ENCODE measurements around the gene ARHGEF16.

The ARHGEF16 gene

GRCh38 chr1:3481046-3481445 lies 26.6 kb downstream of the ARHGEF16 start:
- no peak for DNase-seq (ENCODE audit: low spot score)
- ChIA-PET CTCF (interaction anchor here (1.0 to 6.9 kb wide), 3 partner anchors 9 to 28 kb away, joined by 10 to 78 read pairs (median 16); no protein-coding TSS in a partner anchor), POLR2A (ENCODE audit: low non-redundant PET) (no interaction called here)

GRCh38 chr1:3481836-3482375 lies 27.4 kb downstream of the ARHGEF16 start:
- TF ChIP-seq CTCF (conservative IDR thresholded peaks at IDR 0.05; ENCODE audit: low read depth) = no peak
- peak overlapping the region; percentile 95 for H3K27ac ChIP-seq
- CTCF ChIA-PET = interaction anchor here (0.5 to 6.9 kb wide), 9 partner anchors 9 to 137 kb away, joined by 3 to 78 read pairs (median 4); no protein-coding TSS in a partner anchor
- DNase-seq (ENCODE audit: low spot score) = peak; percentile 65
- POLR2A ChIA-PET (ENCODE audit: low non-redundant PET) = interaction anchor here (1.0 kb wide), 1 partner anchor 10 kb away, joined by 5 read pairs; no protein-coding TSS in a partner anchor

More at GRCh38 chr1:3481046-3481445, 26.6 kb downstream of the ARHGEF16 start:
- no peak for TF ChIP-seq CTCF (conservative IDR thresholded peaks at IDR 0.05; ENCODE audit: low read depth)
- H3K27ac ChIP-seq = peak overlapping the region; percentile 95

- DNase-seq (ENCODE audit: low spot score) = peak; percentile 85
- CTCF ChIA-PET = interaction anchor here (0.5 to 6.9 kb wide), 10 partner anchors 8 to 137 kb away, joined by 3 to 78 read pairs (median 4); no protein-coding TSS in a partner anchor
- POLR2A ChIA-PET (ENCODE audit: low non-redundant PET) = interaction anchor here (1.0 kb wide), 1 partner anchor 11 kb away, joined by 5 read pairs; no protein-coding TSS in a partner anchor
Measured at GRCh38 chr1:3482378-3482849, 27.9 kb downstream of the ARHGEF16 start.

GRCh38 chr1:3483380-3483779 lies 28.9 kb downstream of the ARHGEF16 start:
- DNase-seq (ENCODE audit: low spot score) = no peak
- CTCF ChIA-PET = interaction anchor here (0.6 to 6.9 kb wide), 6 partner anchors 12 to 136 kb away, joined by 3 to 78 read pairs (median 4); no protein-coding TSS in a partner anchor
- POLR2A ChIA-PET (ENCODE audit: low non-redundant PET) = no interaction called here
- TF ChIP-seq CTCF (conservative IDR thresholded peaks at IDR 0.05; ENCODE audit: low read depth) = no peak
- peak overlapping the region; percentile 95 for H3K27ac ChIP-seq

More at GRCh38 chr1:3482378-3482849, 27.9 kb downstream of the ARHGEF16 start:
- H3K27ac ChIP-seq = peak overlapping the region; percentile 95
- peak; percentile 61 for TF ChIP-seq CTCF (conservative IDR thresholded peaks at IDR 0.05; ENCODE audit: low read depth)

- ChIA-PET CTCF (interaction anchor here (0.6 to 6.9 kb wide), 4 partner anchors 11 to 416 kb away, joined by 3 to 78 read pairs (median 3); no protein-coding TSS in a partner anchor), POLR2A (ENCODE audit: low non-redundant PET) (no interaction called here)
- H3K27ac ChIP-seq = peak overlapping the region; percentile 95
- peak; percentile 94 for TF ChIP-seq CTCF (conservative IDR thresholded peaks at IDR 0.05; ENCODE audit: low read depth)
- DNase-seq (ENCODE audit: low spot score) = peak; percentile 66
Measured at GRCh38 chr1:3483801-3484444, 29.5 kb downstream of the ARHGEF16 start.

- POLR2A ChIA-PET (ENCODE audit: low non-redundant PET) = no interaction called here
Measured at GRCh38 chr1:3485016-3485415, 30.6 kb downstream of the ARHGEF16 start.

More at GRCh38 chr1:3485016-3485415, 30.6 kb downstream of the ARHGEF16 start:
- no peak for TF ChIP-seq CTCF (conservative IDR thresholded peaks at IDR 0.05; ENCODE audit: low read depth)
- no peak overlapping the region for H3K27ac ChIP-seq
- CTCF ChIA-PET = interaction anchor here (0.6 to 6.9 kb wide), 3 partner anchors 10 to 135 kb away, joined by 3 to 78 read pairs (median 5); no protein-coding TSS in a partner anchor
- no peak for DNase-seq (ENCODE audit: low spot score)
